Neuron (in vitro differentiated cells): ENCODE data around the gene TERT.

ENCODE experiments used
- H2AFZ ChIP-seq: one replicate; pipeline ENCODE4 v1.6.1; 2013; ENCODE audit warnings: low read depth, mild to moderate bottlenecking, inconsistent platforms, low read length, moderate library complexity
- H3K27me3 ChIP-seq: one replicate; pipeline ENCODE4 v1.6.1; 2013; ENCODE audit warnings: low read length; ENCODE audit not compliant: insufficient read depth
- H3K36me3 ChIP-seq: one replicate; pipeline ENCODE4 v1.6.1; 2013; ENCODE audit warnings: low read length; ENCODE audit not compliant: insufficient read depth
- H3K4me1 ChIP-seq: one replicate; pipeline ENCODE4 v1.6.1; 2013; ENCODE audit warnings: low read length; ENCODE audit not compliant: insufficient read depth
- H3K4me3 ChIP-seq: 2 replicates; pipeline ENCODE4 v1.5.1; 2013; ENCODE audit warnings: mild to moderate bottlenecking, low read length, moderate library complexity
- H3K9me3 ChIP-seq: one replicate; pipeline ENCODE4 v1.6.1; 2013; ENCODE audit warnings: low read length

TERT gene

GRCh38 chr5:1212271-1212670, 82.6 kb downstream of the TERT start:
- no peaks in the 10 kb centered on the region for H3K9me3 ChIP-seq
- H3K27me3 ChIP-seq, result peaks cover 21% of the 10 kb centered on the region
- no peak overlapping the region for H3K4me3 ChIP-seq
- no peak overlapping the region for H2AFZ ChIP-seq
- H3K36me3 ChIP-seq, result no peaks in the 10 kb centered on the region
- no peaks in the 10 kb centered on the region for H3K4me1 ChIP-seq

GRCh38 chr5:1211701-1212100, 83.2 kb downstream of the TERT start:
- peaks cover 27% of the 10 kb centered on the region for H3K27me3 ChIP-seq
- H3K9me3 ChIP-seq, result no peaks in the 10 kb centered on the region
- no peaks in the 10 kb centered on the region for H3K36me3 ChIP-seq
- no peaks in the 10 kb centered on the region for H3K4me1 ChIP-seq
- H2AFZ ChIP-seq, result no peak overlapping the region
- H3K4me3 ChIP-seq, result no peak overlapping the region

- H3K4me3 ChIP-seq, result no peak overlapping the region
- H3K9me3 ChIP-seq, result no peaks in the 10 kb centered on the region
- H2AFZ ChIP-seq, result no peak overlapping the region
These were observed 84.0 kb downstream of the TERT start for GRCh38 chr5:1210832-1211251.

GRCh38 chr5:1209896-1210776, 84.7 kb downstream of the TERT start:
- Histone ChIP-seq H2AFZ (no peak overlapping the region), H3K4me3 (no peak overlapping the region), H3K27me3 (peaks cover 42% of the 10 kb centered on the region)

More at GRCh38 chr5:1210832-1211251, 84.0 kb downstream of the TERT start:
- Histone ChIP-seq H3K27me3 (peaks cover 35% of the 10 kb centered on the region), H3K4me1 (no peaks in the 10 kb centered on the region), H3K36me3 (no peaks in the 10 kb centered on the region)

GRCh38 chr5:1209489-1209852, 85.4 kb downstream of the TERT start:
- no peak overlapping the region for H3K4me3 ChIP-seq
- H3K9me3 ChIP-seq, result no peaks in the 10 kb centered on the region
- H3K36me3 ChIP-seq, result no peaks in the 10 kb centered on the region
- no peaks in the 10 kb centered on the region for H3K4me1 ChIP-seq
- peaks cover 46% of the 10 kb centered on the region for H3K27me3 ChIP-seq
- H2AFZ ChIP-seq, result no peak overlapping the region

More at GRCh38 chr5:1209896-1210776, 84.7 kb downstream of the TERT start:
- Histone ChIP-seq H3K9me3 (no peaks in the 10 kb centered on the region), H3K4me1 (no peaks in the 10 kb centered on the region), H3K36me3 (no peaks in the 10 kb centered on the region)

- no peaks in the 10 kb centered on the region for H3K4me1 ChIP-seq
- H3K27me3 ChIP-seq, result peaks cover 50% of the 10 kb centered on the region
- no peak overlapping the region for H3K4me3 ChIP-seq
- no peak overlapping the region for H2AFZ ChIP-seq
- no peaks in the 10 kb centered on the region for H3K9me3 ChIP-seq
- H3K36me3 ChIP-seq, result no peaks in the 10 kb centered on the region
These were observed 86.0 kb downstream of the TERT start for GRCh38 chr5:1208743-1209488.

GRCh38 chr5:1208221-1208742, 86.6 kb downstream of the TERT start:
- Histone ChIP-seq H3K4me1 (no peaks in the 10 kb centered on the region), H3K4me3 (no peak overlapping the region), H3K36me3 (no peaks in the 10 kb centered on the region), H3K9me3 (no peaks in the 10 kb centered on the region), H2AFZ (no peak overlapping the region), H3K27me3 (peaks cover 50% of the 10 kb centered on the region)

- Histone ChIP-seq H3K36me3 (no peaks in the 10 kb centered on the region), H2AFZ (no peak overlapping the region), H3K9me3 (no peaks in the 10 kb centered on the region), H3K4me3 (no peak overlapping the region), H3K4me1 (no peaks in the 10 kb centered on the region), H3K27me3 (peaks cover 50% of the 10 kb centered on the region)
These were observed 87.3 kb downstream of the TERT start for GRCh38 chr5:1207555-1207954.

- peaks cover 53% of the 10 kb centered on the region for H3K27me3 ChIP-seq
- H3K9me3 ChIP-seq, result no peaks in the 10 kb centered on the region
- no peaks in the 10 kb centered on the region for H3K36me3 ChIP-seq
- H3K4me3 ChIP-seq, result no peak overlapping the region
- no peaks in the 10 kb centered on the region for H3K4me1 ChIP-seq
- H2AFZ ChIP-seq, result no peak overlapping the region
These were observed 88.1 kb downstream of the TERT start for GRCh38 chr5:1206521-1207412.

GRCh38 chr5:1205255-1206180, 89.3 kb downstream of the TERT start:
- H3K36me3 ChIP-seq, result no peaks in the 10 kb centered on the region
- H2AFZ ChIP-seq, result no peak overlapping the region
- H3K4me3 ChIP-seq, result no peak overlapping the region
- H3K9me3 ChIP-seq, result no peaks in the 10 kb centered on the region
- no peaks in the 10 kb centered on the region for H3K4me1 ChIP-seq
- H3K27me3 ChIP-seq, result peaks cover 53% of the 10 kb centered on the region

- Histone ChIP-seq H2AFZ (no peak overlapping the region), H3K4me1 (no peaks in the 10 kb centered on the region), H3K36me3 (no peaks in the 10 kb centered on the region), H3K27me3 (peaks cover 48% of the 10 kb centered on the region), H3K4me3 (no peak overlapping the region), H3K9me3 (no peaks in the 10 kb centered on the region)
These were observed 90.1 kb downstream of the TERT start for GRCh38 chr5:1204693-1205242.
